Psoas muscle (tissue), 8 donors: ENCODE data around the gene ROBO1. TPM values are rescaled to one million over a fixed set of nuclear protein-coding genes. Genes with fewer than 3 reads are reported as not detected.

Source experiments
- ATAC-seq, 4 donors: fragments of 200-7000 bp; cut with Tn5 transposase; one replicate each; pipeline ENCODE4 v1.9.1; 2020; ENCODE audit warnings: moderate library complexity in 3 of 4, mild to moderate bottlenecking in 2 of 4
- DNase-seq, 2 donors: peaks; one replicate each; pipeline ENCODE4 v3.0.0-alpha.2; 2020
- H3K27ac ChIP-seq: fragments of 200-600 bp; one replicate; pipeline ENCODE4 v1.8.0; 2022
- H3K27me3 ChIP-seq, 3 donors: fragments of 200-600 bp in 1 of 3; one replicate each; pipeline versions ENCODE4 v1.6.1 to v1.8.0; 2013 to 2022; ENCODE audit warnings: low read length in 2 of 3, mild to moderate bottlenecking in 2 of 3, moderate library complexity in 1 of 3; ENCODE audit not compliant: insufficient read depth in 3 of 3
- H3K36me3 ChIP-seq, 2 donors: fragments of 200-600 bp in 1 of 2; one replicate each; pipeline versions ENCODE4 v1.6.1 to v1.8.0; 2013 to 2022; ENCODE audit warnings: low read depth in 1 of 2, mild to moderate bottlenecking in 1 of 2, moderate library complexity in 1 of 2; ENCODE audit not compliant: insufficient read depth in 1 of 2
- H3K4me1 ChIP-seq: fragments of 200-600 bp; one replicate; pipeline ENCODE4 v1.8.0; 2022
- H3K4me3 ChIP-seq: fragments of 200-600 bp; one replicate; pipeline ENCODE4 v1.8.0; 2022; ENCODE audit warnings: mild to moderate bottlenecking
- H3K9me3 ChIP-seq: fragments of 200-600 bp; one replicate; pipeline ENCODE4 v1.8.0; 2022
- CTCF ChIP-seq: fragments of 200-600 bp; IDR thresholded peaks from one replicate; pipeline ENCODE4 v1.8.0; 2022; ENCODE audit warnings: antibody characterized with exemption
- WGBS, 3 donors: extraction: QIAGEN DNeasy Blood & Tissue Kit; methylation state at CpG; one replicate each; pipeline versions ENCODE4 v1.1.6 to v1.1.7; 2013; 5-methylcytosine and 5-hydroxymethylcytosine counted together
- intact Hi-C, 2 donors: fragments of 100-400 bp; cut with DNase I; formaldehyde crosslinking; loops; one replicate each; pipeline versions ENCODE4 v1.11.0 to v1.14.2; 2022
- polyA plus RNA-seq, 3 donors: library from polyadenylated mRNA; stranded (reverse); fragments of 200-250 nt; gene quantifications; one replicate each; pipeline ENCODE4 v1.2.3, GENCODE V29; 2013
- total RNA-seq, 4 donors: library from RNA; stranded (reverse); fragmentation: NEBNext Ultra II Directional in 2 of 4; extraction: Animal tissue kit (Norgen Biotek cat#: 25700) in 2 of 4; gene quantifications; one replicate each; pipeline versions ENCODE4 v1.2.1 to v1.2.4, GENCODE V29; 2021 to 2023
- donor health status: healthy with polysubstance abuse.
- donor health status: DM: no; HTN: no; CAD: no; lungs with moderate emphysema.
- donor health status: Bipolar disorder and iron deficiency.
- donor health status: healthy.
- donor health status: DM: yes; HTN: yes; CAD: no.
- donor health status: DM: no; HTN: no; CAD: no.
- donor health status: DM: no; HTN: no; CAD: no.
- donor health status: DM: yes; HTN: yes; CAD: no.

The ROBO1 gene
- total and polyA plus RNA-seq, 7 donors: 0.52 to 14.0 (median 4.9) TPM

- Histone ChIP-seq H3K9me3 (no peaks in the 10 kb centered on the region), H3K36me3 (no peaks in the 10 kb centered on the region), H3K4me3 (no peak overlapping the region), H3K27me3 (no peaks in the 10 kb centered on the region), H3K27ac (no peak overlapping the region), H3K4me1 (no peaks in the 10 kb centered on the region)
- 88 to 93% (median 90%) methylated on average over 7 of the region's 7 CpGs for WGBS, 3 donors
- no peak for DNase-seq
- no peak for TF ChIP-seq CTCF
- intact Hi-C loops: no loop called here
- ATAC-seq: no peak
These were observed 919.2 kb downstream of the ROBO1 start for GRCh38 chr3:78848392-78849288.

GRCh38 chr3:78847603-78848002 lies 920.2 kb downstream of the ROBO1 start:
- DNase-seq (no peak), ATAC-seq (no peak)
- intact Hi-C loops: no loop called here
- 85 to 89% (median 87%) methylated on average over 3 of the region's 3 CpGs for WGBS, 3 donors
- H3K27ac ChIP-seq: no peak overlapping the region
- no peak overlapping the region for H3K4me3 ChIP-seq
- no peaks in the 10 kb centered on the region for H3K36me3 ChIP-seq
- no peaks in the 10 kb centered on the region for H3K4me1 ChIP-seq
- no peaks in the 10 kb centered on the region for H3K27me3 ChIP-seq
- no peak for TF ChIP-seq CTCF
- H3K9me3 ChIP-seq: no peaks in the 10 kb centered on the region

GRCh38 chr3:78847203-78847602 lies 920.6 kb downstream of the ROBO1 start:
- Histone ChIP-seq H3K4me1 (no peaks in the 10 kb centered on the region), H3K36me3 (no peaks in the 10 kb centered on the region)

GRCh38 chr3:78846718-78847117 lies 921.1 kb downstream of the ROBO1 start:
- DNase-seq (no peak), ATAC-seq (no peak)
- intact Hi-C loops: no loop called here
- WGBS, 3 donors: 20 to 39% (median 20%) methylated on average over 3 of the region's 3 CpGs
- H3K27ac ChIP-seq: no peak overlapping the region
- H3K36me3 ChIP-seq: no peaks in the 10 kb centered on the region
- no peak for TF ChIP-seq CTCF
- H3K27me3 ChIP-seq: no peaks in the 10 kb centered on the region
- H3K4me3 ChIP-seq: no peak overlapping the region
- no peaks in the 10 kb centered on the region for H3K9me3 ChIP-seq
- H3K4me1 ChIP-seq: no peaks in the 10 kb centered on the region

More at GRCh38 chr3:78847203-78847602, 920.6 kb downstream of the ROBO1 start:
- Histone ChIP-seq H3K9me3 (no peaks in the 10 kb centered on the region), H3K27me3 (no peaks in the 10 kb centered on the region), H3K4me3 (no peak overlapping the region), H3K27ac (no peak overlapping the region)
- no peak for ATAC-seq
- intact Hi-C loops: no loop called here
- DNase-seq: no peak
- WGBS, 3 donors: 71 to 78% (median 73%) methylated on average over 4 of the region's 4 CpGs
- no peak for TF ChIP-seq CTCF
